ENCODE measurements around the gene BCL2L15. TPM values are rescaled to one million over a fixed set of nuclear protein-coding genes. Genes with fewer than 3 reads are reported as not detected.

BCL2L15 gene
- total RNA-seq, 1 experiment from 2014 or later: 0.17 TPM

Other genes starting within 250 kb of the BCL2L15 start
- gene PHTF1, start 128.1 kb downstream of the BCL2L15 start, total RNA-seq (2021): 23.9 to 28.7 TPM (median 25.2 TPM) in 3 replicates
- 15.5 to 19.3 TPM (median 19.1 TPM) in 3 replicates for gene RSBN1, start 75.1 kb downstream of the BCL2L15 start, total RNA-seq (2021)
- gene PTPN22, start 15.9 kb downstream of the BCL2L15 start, total RNA-seq (2021): 0.11 to 0.18 TPM in 2 of 3 replicates, not detected in the other
- 10.6 to 14.2 TPM (median 13.6 TPM) in 3 replicates for gene AP4B1, start 17.2 kb upstream of the BCL2L15 start, total RNA-seq (2021)
- 9.4 to 11.1 TPM (median 9.5 TPM) in 3 replicates for gene DCLRE1B, start 17.7 kb upstream of the BCL2L15 start, total RNA-seq (2021)
- gene HIPK1, start 41.7 kb upstream of the BCL2L15 start, total RNA-seq (2021): 52.2 to 56.9 TPM (median 53.9 TPM) in 3 replicates
- gene OLFML3, start 91.9 kb upstream of the BCL2L15 start, total RNA-seq (2021): 65.8 to 91.1 TPM (median 90.4 TPM) in 3 replicates

All from WTC11 (cell line).